ENCODE results near the gene ACSM4. TPM values are rescaled to one million over a fixed set of nuclear protein-coding genes. Genes with fewer than 3 reads are reported as not detected.

The ACSM4 gene
- total and polyA plus RNA-seq, 2 of the 8 experiments (the other 6 are each of a cell fraction or from before 2014, with no cell fraction given), result not detected

GRCh38 chr12:7265251-7265650 lies 38.6 kb upstream of the ACSM4 start:
- Histone ChIP-seq H2BK5ac (ENCODE audit: low read depth, low read length) (no peak overlapping the region), H3K27ac (ENCODE audit: low read depth, low read length) (no peak overlapping the region), H2BK12ac (ENCODE audit: low read depth, low read length) (no peak overlapping the region), H3K4me2 (ENCODE audit: insufficient read depth in 1 of 2, low read depth in 2 of 2, low read length in 2 of 2) (no peak overlapping the region), H3K23ac (ENCODE audit: insufficient read length) (no peak overlapping the region), H4K5ac (ENCODE audit: insufficient read length, low read depth, low read length) (no peak overlapping the region), H3K9ac (replicated peaks in 1 of 4; ENCODE audit: extremely low read depth in 1 of 4, low read depth in 3 of 4, low read length in 3 of 4) (no peak overlapping the region), H3K14ac (ENCODE audit: insufficient read length) (no peak overlapping the region), H3K79me2 (ENCODE audit: control insufficient read depth in 1 of 2, insufficient read depth in 2 of 2, low read length in 2 of 2) (no peaks in the 10 kb centered on the region), H4K91ac (replicated peaks; ENCODE audit: insufficient read length, low read length) (no peak overlapping the region), H3K36me3 (ENCODE audit: control insufficient read depth in 2 of 4, insufficient read depth in 4 of 4, low read length in 3 of 4) (no peaks in the 10 kb centered on the region), H4K8ac (ENCODE audit: extremely low read depth, insufficient read depth, low read length) (no peak overlapping the region), H2BK15ac (ENCODE audit: low read length) (no peak overlapping the region), H3K4me3 (ENCODE audit: extremely low read depth in 1 of 4, insufficient read depth in 2 of 4, low read depth in 3 of 4, low read length in 4 of 4) (no peak overlapping the region), H3K27me3 (replicated peaks in 1 of 4; ENCODE audit: control insufficient read depth in 3 of 4, extremely low read depth in 1 of 4, insufficient read depth in 3 of 4, low read length in 3 of 4) (no peaks in the 10 kb centered on the region), H3K79me1 (ENCODE audit: low read depth, low read length) (no peaks in the 10 kb centered on the region), H3K4ac (replicated peaks; ENCODE audit: insufficient read length, low read depth, low read length) (no peak overlapping the region), H3K9me3 (ENCODE audit: insufficient read depth in 2 of 2, low read depth in 1 of 2, low read length in 1 of 2) (no peaks in the 10 kb centered on the region), H3K56ac (replicated peaks; ENCODE audit: insufficient read length, low read depth, low read length) (no peak overlapping the region), H2AFZ (ENCODE audit: low read length) (no peak overlapping the region), H2BK20ac (ENCODE audit: low read length) (no peak overlapping the region), H3K4me1 (replicated peaks in 1 of 4; ENCODE audit: control insufficient read depth in 3 of 4, insufficient read depth in 4 of 4, low read length in 3 of 4) (no peaks in the 10 kb centered on the region), H3K18ac (ENCODE audit: extremely low read depth, low read length) (no peak overlapping the region), H4K20me1 (replicated peaks in 1 of 2; ENCODE audit: control insufficient read depth in 1 of 2, insufficient read depth in 2 of 2, low read length in 2 of 2) (no peaks in the 10 kb centered on the region), H2BK120ac (replicated peaks; ENCODE audit: low read depth, low read length) (no peak overlapping the region), H2AK5ac (ENCODE audit: low read depth, low read length) (no peak overlapping the region), H3K23me2 (ENCODE audit: low read depth, low read length) (no peaks in the 10 kb centered on the region)
- no peak for DNase-seq (ENCODE audit: low read depth in 1 of 2, low spot score in 2 of 2)
- FAIRE-seq, result no peak
- TF ChIP-seq POLR2A (IDR thresholded peaks at IDR 0.05; ENCODE audit: control extremely low read depth in 1 of 2, low read depth in 2 of 2, low read length in 2 of 2) (no peak), TAF7 (optimal IDR thresholded peaks at IDR 0.05; ENCODE audit: borderline replicate concordance, low read depth, low read length) (no peak), KDM4A (IDR thresholded peaks at IDR 0.05; ENCODE audit: low read depth, low read length, severe bottlenecking) (no peak), SP2 (IDR thresholded peaks at IDR 0.05; ENCODE audit: low read length) (no peak)
- CTCF ChIA-PET (ENCODE audit: partially characterized antibody), result interaction anchor here (1.0 kb wide), 1 partner anchor 18 kb away, joined by 3 read pairs; no protein-coding TSS in a partner anchor
- WGBS, 2 experiments (ENCODE audit: extremely low coverage in 1 of 2, insufficient coverage in 1 of 2, insufficient read length in 1 of 2, insufficient replicate concordance in 2 of 2, low coverage in 1 of 2, low lambda C conversion rate in 2 of 2, missing lambda C conversion rate in 1 of 2), result 91% methylated on average over 4 of the region's 4 CpGs; no CpG with 5 or more reads in 1 of the 2 experiments
- POLR2A ChIA-PET (ENCODE audit: partially characterized antibody), result no interaction called here

All from H1 (cell line).